ENCODE data around the gene MLLT10. TPM values are rescaled to one million over a fixed set of nuclear protein-coding genes. Genes with fewer than 3 reads are reported as not detected.

The MLLT10 gene
- total and polyA plus RNA-seq, 9 donors = 20.7 to 30.6 (median 25.5) TPM

GRCh38 chr10:21662635-21663034, 128.6 kb downstream of the MLLT10 start:
- Histone ChIP-seq H3K36me3 (ENCODE audit: control insufficient read depth, insufficient read depth, low read length) (peaks cover 2% of the 10 kb centered on the region), H3K4me3 (ENCODE audit: low read length) (no peak overlapping the region), H3K9me3 (replicated peaks; ENCODE audit: control insufficient read depth, low read depth, low read length) (no peaks in the 10 kb centered on the region), H3K27me3 (ENCODE audit: control insufficient read depth, insufficient read depth, low read length) (no peaks in the 10 kb centered on the region), H3K4me1 (ENCODE audit: control insufficient read depth, insufficient read depth, low read length) (no peaks in the 10 kb centered on the region), H3K27ac (ENCODE audit: low read length) (peak overlapping the region; percentile 13)
- DNase-seq = peak; percentile 9
- no CpG with 5 or more reads among the region's 2 CpGs for WGBS (ENCODE audit: insufficient coverage)

GRCh38 chr10:21668831-21669230, 134.8 kb downstream of the MLLT10 start:
- Histone ChIP-seq H3K27ac (ENCODE audit: low read length) (no peak overlapping the region), H3K27me3 (ENCODE audit: control insufficient read depth, insufficient read depth, low read length) (no peaks in the 10 kb centered on the region), H3K4me1 (ENCODE audit: control insufficient read depth, insufficient read depth, low read length) (no peaks in the 10 kb centered on the region), H3K9me3 (replicated peaks; ENCODE audit: control insufficient read depth, low read depth, low read length) (no peaks in the 10 kb centered on the region), H3K4me3 (ENCODE audit: low read length) (no peak overlapping the region), H3K36me3 (ENCODE audit: control insufficient read depth, insufficient read depth, low read length) (peaks cover 15% of the 10 kb centered on the region)
- WGBS (ENCODE audit: insufficient coverage) = no CpG with 5 or more reads among the region's 1 CpG
- no peak for DNase-seq

- Histone ChIP-seq H3K4me1 (ENCODE audit: control insufficient read depth, insufficient read depth, low read length) (no peaks in the 10 kb centered on the region), H3K27me3 (ENCODE audit: control insufficient read depth, insufficient read depth, low read length) (no peaks in the 10 kb centered on the region), H3K4me3 (ENCODE audit: low read length) (no peak overlapping the region), H3K36me3 (ENCODE audit: control insufficient read depth, insufficient read depth, low read length) (peaks cover 14% of the 10 kb centered on the region), H3K27ac (ENCODE audit: low read length) (no peak overlapping the region), H3K9me3 (replicated peaks; ENCODE audit: control insufficient read depth, low read depth, low read length) (no peaks in the 10 kb centered on the region)
- DNase-seq = no peak
- WGBS (ENCODE audit: insufficient coverage) = no CpG with 5 or more reads among the region's 2 CpGs
Observed at GRCh38 chr10:21670391-21670790, 136.4 kb downstream of the MLLT10 start.

- peak; percentile 3 for DNase-seq
- no CpG with 5 or more reads among the region's 2 CpGs for WGBS (ENCODE audit: insufficient coverage)
Observed at GRCh38 chr10:21673668-21674067, 139.6 kb downstream of the MLLT10 start.

GRCh38 chr10:21675157-21675796, 141.2 kb downstream of the MLLT10 start:
- Histone ChIP-seq H3K27ac (ENCODE audit: low read length) (no peak overlapping the region), H3K27me3 (ENCODE audit: control insufficient read depth, insufficient read depth, low read length) (no peaks in the 10 kb centered on the region), H3K9me3 (replicated peaks; ENCODE audit: control insufficient read depth, low read depth, low read length) (no peaks in the 10 kb centered on the region), H3K4me1 (ENCODE audit: control insufficient read depth, insufficient read depth, low read length) (no peaks in the 10 kb centered on the region), H3K4me3 (ENCODE audit: low read length) (no peak overlapping the region), H3K36me3 (ENCODE audit: control insufficient read depth, insufficient read depth, low read length) (peaks cover 14% of the 10 kb centered on the region)
- DNase-seq = peak; percentile 18
- WGBS (ENCODE audit: insufficient coverage) = no CpG with 5 or more reads among the region's 2 CpGs

More at GRCh38 chr10:21673668-21674067, 139.6 kb downstream of the MLLT10 start:
- H3K4me3 ChIP-seq (ENCODE audit: low read length) = no peak overlapping the region
- no peaks in the 10 kb centered on the region for H3K27me3 ChIP-seq (ENCODE audit: control insufficient read depth, insufficient read depth, low read length)
- no peak overlapping the region for H3K27ac ChIP-seq (ENCODE audit: low read length)
- no peaks in the 10 kb centered on the region for H3K4me1 ChIP-seq (ENCODE audit: control insufficient read depth, insufficient read depth, low read length)
- H3K36me3 ChIP-seq (ENCODE audit: control insufficient read depth, insufficient read depth, low read length) = peaks cover 14% of the 10 kb centered on the region
- H3K9me3 ChIP-seq (replicated peaks; ENCODE audit: control insufficient read depth, low read depth, low read length) = no peaks in the 10 kb centered on the region

- no CpG with 5 or more reads among the region's 3 CpGs for WGBS (ENCODE audit: insufficient coverage)
- DNase-seq = no peak
- Histone ChIP-seq H3K4me3 (ENCODE audit: low read length) (no peak overlapping the region), H3K36me3 (ENCODE audit: control insufficient read depth, insufficient read depth, low read length) (peaks cover 7% of the 10 kb centered on the region), H3K27me3 (ENCODE audit: control insufficient read depth, insufficient read depth, low read length) (no peaks in the 10 kb centered on the region), H3K27ac (ENCODE audit: low read length) (no peak overlapping the region), H3K4me1 (ENCODE audit: control insufficient read depth, insufficient read depth, low read length) (no peaks in the 10 kb centered on the region), H3K9me3 (replicated peaks; ENCODE audit: control insufficient read depth, low read depth, low read length) (no peaks in the 10 kb centered on the region)
Observed at GRCh38 chr10:21677551-21677950, 143.5 kb downstream of the MLLT10 start.

- no peak for DNase-seq
- H3K36me3 ChIP-seq (ENCODE audit: control insufficient read depth, insufficient read depth, low read length) = no peaks in the 10 kb centered on the region
- H3K27ac ChIP-seq (ENCODE audit: low read length) = no peak overlapping the region
- H3K9me3 ChIP-seq (replicated peaks; ENCODE audit: control insufficient read depth, low read depth, low read length) = no peaks in the 10 kb centered on the region
- H3K27me3 ChIP-seq (ENCODE audit: control insufficient read depth, insufficient read depth, low read length) = no peaks in the 10 kb centered on the region
- no peak overlapping the region for H3K4me3 ChIP-seq (ENCODE audit: low read length)
- H3K4me1 ChIP-seq (ENCODE audit: control insufficient read depth, insufficient read depth, low read length) = no peaks in the 10 kb centered on the region
- WGBS (ENCODE audit: insufficient coverage) = 96% methylated on average over 2 of the region's 3 CpGs
Observed at GRCh38 chr10:21681156-21681555, 147.1 kb downstream of the MLLT10 start.

- Histone ChIP-seq H3K36me3 (ENCODE audit: control insufficient read depth, insufficient read depth, low read length) (no peaks in the 10 kb centered on the region), H3K9me3 (replicated peaks; ENCODE audit: control insufficient read depth, low read depth, low read length) (no peaks in the 10 kb centered on the region), H3K4me1 (ENCODE audit: control insufficient read depth, insufficient read depth, low read length) (no peaks in the 10 kb centered on the region), H3K27ac (ENCODE audit: low read length) (no peak overlapping the region), H3K4me3 (ENCODE audit: low read length) (no peak overlapping the region), H3K27me3 (ENCODE audit: control insufficient read depth, insufficient read depth, low read length) (no peaks in the 10 kb centered on the region)
- DNase-seq = no peak
- WGBS (ENCODE audit: insufficient coverage) = 91% methylated on average over 3 of the region's 3 CpGs
Observed at GRCh38 chr10:21687266-21688008, 153.4 kb downstream of the MLLT10 start.

GRCh38 chr10:21688009-21688332, 153.9 kb downstream of the MLLT10 start:
- Histone ChIP-seq H3K4me1 (ENCODE audit: control insufficient read depth, insufficient read depth, low read length) (no peaks in the 10 kb centered on the region), H3K27me3 (ENCODE audit: control insufficient read depth, insufficient read depth, low read length) (no peaks in the 10 kb centered on the region), H3K4me3 (ENCODE audit: low read length) (no peak overlapping the region), H3K9me3 (replicated peaks; ENCODE audit: control insufficient read depth, low read depth, low read length) (no peaks in the 10 kb centered on the region), H3K27ac (ENCODE audit: low read length) (no peak overlapping the region), H3K36me3 (ENCODE audit: control insufficient read depth, insufficient read depth, low read length) (no peaks in the 10 kb centered on the region)
- no peak for DNase-seq

- Histone ChIP-seq H3K4me3 (ENCODE audit: low read length) (no peak overlapping the region), H3K36me3 (ENCODE audit: control insufficient read depth, insufficient read depth, low read length) (no peaks in the 10 kb centered on the region), H3K27ac (ENCODE audit: low read length) (no peak overlapping the region), H3K27me3 (ENCODE audit: control insufficient read depth, insufficient read depth, low read length) (no peaks in the 10 kb centered on the region), H3K4me1 (ENCODE audit: control insufficient read depth, insufficient read depth, low read length) (no peaks in the 10 kb centered on the region), H3K9me3 (replicated peaks; ENCODE audit: control insufficient read depth, low read depth, low read length) (no peaks in the 10 kb centered on the region)
- WGBS (ENCODE audit: insufficient coverage) = no CpG with 5 or more reads among the region's 1 CpG
- no peak for DNase-seq
Observed at GRCh38 chr10:21688870-21689269, 154.8 kb downstream of the MLLT10 start.
